T-helper 2 cell treated with Interferon-gamma antibody and Interleukin-4, amounts not matched to agents 5 μg/mL and 100 μg/mL, for 36 hours (primary cell): ENCODE measurements around the gene MCM3AP.
"Not testable (repeated sequence)": the region's sequence is repeated elsewhere in the genome, so short reads cannot be mapped to it uniquely, and the experiment has no call there.

Experiments
- DNase-seq: peaks from one replicate; pipeline ENCODE4 v3.0.0; 2021; ENCODE audit warnings: low spot score
- H3K27ac Mint-ChIP-seq: one replicate; pipeline ENCODE4 v1.8.0; 2021; ENCODE audit warnings: mild to moderate bottlenecking, mixed read lengths
- H3K27me3 Mint-ChIP-seq: one replicate; pipeline ENCODE4 v1.8.0; 2021; ENCODE audit warnings: low read depth, mixed read lengths
- H3K36me3 Mint-ChIP-seq: one replicate; pipeline ENCODE4 v1.8.0; 2021; ENCODE audit warnings: low read depth, mixed read lengths
- H3K4me1 Mint-ChIP-seq: one replicate; pipeline ENCODE4 v1.8.0; 2021; ENCODE audit warnings: low read depth, mixed read lengths
- H3K4me3 Mint-ChIP-seq: one replicate; pipeline ENCODE4 v1.8.0; 2022; ENCODE audit warnings: mild to moderate bottlenecking, moderate library complexity, mixed read lengths
- H3K9me3 Mint-ChIP-seq: one replicate; pipeline ENCODE4 v1.8.0; 2021; ENCODE audit warnings: mixed read lengths

Gene MCM3AP

GRCh38 chr21:46229133-46229922 lies 56.1 kb downstream of the MCM3AP start:
- Mint-ChIP-seq H3K27me3 (no peaks in the 10 kb centered on the region), H3K36me3 (peaks cover 44% of the 10 kb centered on the region), H3K9me3 (no peaks in the 10 kb centered on the region), H3K4me3 (peak overlapping the region; percentile 92), H3K27ac (peak overlapping the region; percentile 97), H3K4me1 (peaks cover 59% of the 10 kb centered on the region)
- DNase-seq: no peak

GRCh38 chr21:46228345-46229051 lies 56.9 kb downstream of the MCM3AP start, which contains the start of gene LSS:
Gene LSS, minus strand, starts transcription at chr21:46228774. Its CDS starts 29 bp downstream, at chr21:46228745.
- H3K36me3 Mint-ChIP-seq: peaks cover 37% of the 10 kb centered on the region
- H3K9me3 Mint-ChIP-seq: no peaks in the 10 kb centered on the region
- peak within 1 kb of the TSS; percentile 97 for H3K27ac Mint-ChIP-seq
- H3K4me3 Mint-ChIP-seq: peak within 1 kb of the TSS; percentile 92
- H3K4me1 Mint-ChIP-seq: peaks cover 52% of the 10 kb centered on the region
- peak; percentile 96 for DNase-seq
- H3K27me3 Mint-ChIP-seq: no peaks in the 10 kb centered on the region

- Mint-ChIP-seq H3K9me3 (no peaks in the 10 kb centered on the region), H3K27me3 (no peaks in the 10 kb centered on the region), H3K36me3 (peaks cover 30% of the 10 kb centered on the region), H3K27ac (peak overlapping the region; percentile 76), H3K4me3 (peak overlapping the region; percentile 81), H3K4me1 (peaks cover 49% of the 10 kb centered on the region)
- DNase-seq: no peak
Observed at GRCh38 chr21:46227811-46228344, 57.5 kb downstream of the MCM3AP start.

GRCh38 chr21:46226920-46227599 lies 58.4 kb downstream of the MCM3AP start:
- no peaks in the 10 kb centered on the region for H3K9me3 Mint-ChIP-seq
- H3K27me3 Mint-ChIP-seq: no peaks in the 10 kb centered on the region
- H3K4me1 Mint-ChIP-seq: peaks cover 45% of the 10 kb centered on the region
- peak overlapping the region; percentile 76 for H3K27ac Mint-ChIP-seq
- DNase-seq: peak; percentile 9
- H3K36me3 Mint-ChIP-seq: peaks cover 23% of the 10 kb centered on the region
- peak overlapping the region; percentile 81 for H3K4me3 Mint-ChIP-seq

GRCh38 chr21:46226146-46226545 lies 59.3 kb downstream of the MCM3AP start:
- Mint-ChIP-seq H3K4me1 (peaks cover 38% of the 10 kb centered on the region), H3K27me3 (no peaks in the 10 kb centered on the region), H3K27ac (no peak overlapping the region)

GRCh38 chr21:46223661-46224060 lies 61.8 kb downstream of the MCM3AP start:
- peaks cover 14% of the 10 kb centered on the region for H3K36me3 Mint-ChIP-seq
- H3K27me3 Mint-ChIP-seq: not testable (repeated sequence)

More at GRCh38 chr21:46226146-46226545, 59.3 kb downstream of the MCM3AP start:
- Mint-ChIP-seq H3K9me3 (no peaks in the 10 kb centered on the region), H3K4me3 (peak overlapping the region; percentile 81), H3K36me3 (peaks cover 15% of the 10 kb centered on the region)
- DNase-seq: no peak

GRCh38 chr21:46223217-46223616 lies 62.2 kb downstream of the MCM3AP start:
- H3K36me3 Mint-ChIP-seq: peaks cover 14% of the 10 kb centered on the region
- no peak for DNase-seq
- no peaks in the 10 kb centered on the region for H3K9me3 Mint-ChIP-seq
- H3K27me3 Mint-ChIP-seq: no peaks in the 10 kb centered on the region
- H3K27ac Mint-ChIP-seq: no peak overlapping the region
- peaks cover 25% of the 10 kb centered on the region for H3K4me1 Mint-ChIP-seq
- no peak overlapping the region for H3K4me3 Mint-ChIP-seq

More at GRCh38 chr21:46223661-46224060, 61.8 kb downstream of the MCM3AP start:
- H3K4me1 Mint-ChIP-seq: peaks cover 25% of the 10 kb centered on the region
- not testable (repeated sequence) for H3K27ac Mint-ChIP-seq, H3K4me3 Mint-ChIP-seq, DNase-seq, H3K9me3 Mint-ChIP-seq

GRCh38 chr21:46222436-46223116 lies 62.8 kb downstream of the MCM3AP start:
- Mint-ChIP-seq H3K4me3 (no peak overlapping the region), H3K9me3 (no peaks in the 10 kb centered on the region), H3K27me3 (no peaks in the 10 kb centered on the region), H3K27ac (no peak overlapping the region), H3K4me1 (peaks cover 21% of the 10 kb centered on the region), H3K36me3 (peaks cover 14% of the 10 kb centered on the region)
- DNase-seq: no peak

- Mint-ChIP-seq H3K27me3 (no peaks in the 10 kb centered on the region), H3K36me3 (peaks cover 17% of the 10 kb centered on the region), H3K27ac (no peak overlapping the region), H3K4me3 (no peak overlapping the region), H3K4me1 (peaks cover 14% of the 10 kb centered on the region), H3K9me3 (no peaks in the 10 kb centered on the region)
- DNase-seq: no peak
Observed at GRCh38 chr21:46221664-46222435, 63.6 kb downstream of the MCM3AP start.

GRCh38 chr21:46220847-46221246 lies 64.6 kb downstream of the MCM3AP start:
- H3K9me3 Mint-ChIP-seq: no peaks in the 10 kb centered on the region
- no peak overlapping the region for H3K4me3 Mint-ChIP-seq
- H3K27ac Mint-ChIP-seq: no peak overlapping the region
- no peaks in the 10 kb centered on the region for H3K27me3 Mint-ChIP-seq
- peaks cover 17% of the 10 kb centered on the region for H3K36me3 Mint-ChIP-seq
- DNase-seq: no peak
- H3K4me1 Mint-ChIP-seq: peaks cover 6% of the 10 kb centered on the region

GRCh38 chr21:46220275-46220810 lies 65.1 kb downstream of the MCM3AP start:
- DNase-seq: no peak
- H3K9me3 Mint-ChIP-seq: no peaks in the 10 kb centered on the region
- peaks cover 2% of the 10 kb centered on the region for H3K4me1 Mint-ChIP-seq
- H3K36me3 Mint-ChIP-seq: peaks cover 12% of the 10 kb centered on the region
- no peak overlapping the region for H3K27ac Mint-ChIP-seq
- H3K27me3 Mint-ChIP-seq: no peaks in the 10 kb centered on the region
- H3K4me3 Mint-ChIP-seq: no peak overlapping the region

GRCh38 chr21:46219591-46220239 lies 65.7 kb downstream of the MCM3AP start:
- H3K4me3 Mint-ChIP-seq: no peak overlapping the region
- H3K27me3 Mint-ChIP-seq: no peaks in the 10 kb centered on the region
- peaks cover 2% of the 10 kb centered on the region for H3K4me1 Mint-ChIP-seq
- H3K9me3 Mint-ChIP-seq: no peaks in the 10 kb centered on the region
- H3K36me3 Mint-ChIP-seq: peaks cover 12% of the 10 kb centered on the region
- no peak for DNase-seq
- H3K27ac Mint-ChIP-seq: no peak overlapping the region
